Fibroblast of lung (primary cell): ENCODE measurements around the gene IGDCC3. TPM values are rescaled to one million over a fixed set of nuclear protein-coding genes. Genes with fewer than 3 reads are reported as not detected.
A peak's percentile ranks its signal among the peaks of the same experiment; 100 is the strongest.

Experiments used
- DNase-seq, 2 donors: peaks; one replicate each; pipeline versions ENCODE4 v3.0.0 to v3.0.0-alpha.2; 2010; ENCODE audit warnings: low read depth in 2 of 2
- H2AFZ ChIP-seq: 2 replicates; pipeline ENCODE4 v1.5.1; 2012; ENCODE audit warnings: low read length, control low read depth, inconsistent platforms
- H3K27ac ChIP-seq: 2 replicates; pipeline ENCODE4 v1.5.1; 2011; ENCODE audit warnings: low read length, control low read depth; ENCODE audit not compliant: insufficient read depth
- H3K27me3 ChIP-seq: 2 replicates; pipeline ENCODE4 v1.5.1; 2011; ENCODE audit warnings: mild to moderate bottlenecking, low read length; ENCODE audit not compliant: control insufficient read depth, insufficient read depth
- H3K36me3 ChIP-seq: 2 replicates; pipeline ENCODE4 v1.5.1; 2011; ENCODE audit warnings: low read length; ENCODE audit not compliant: control insufficient read depth, insufficient read depth
- H3K4me1 ChIP-seq: 2 replicates; pipeline ENCODE4 v1.5.1; 2011; ENCODE audit warnings: low read length; ENCODE audit not compliant: control insufficient read depth, insufficient read depth; ENCODE audit errors: extremely low read depth
- H3K4me2 ChIP-seq: 2 replicates; pipeline ENCODE4 v1.5.1; 2011; ENCODE audit warnings: low read length, control low read depth; ENCODE audit not compliant: insufficient read depth; ENCODE audit errors: extremely low read depth
- H3K4me3 ChIP-seq, 4 experiments: fragments of 200-600 bp in 1 of 4; sonication (generic) in 1 of 4; replicated peaks in 1 of 4; 2 replicates each; pipeline ENCODE4 v1.5.1; 2011 to 2016; ENCODE audit warnings: low read length in 4 of 4, low read depth in 3 of 4, mild to moderate bottlenecking in 3 of 4, control low read depth in 2 of 4, inconsistent platforms in 1 of 4, mixed read lengths in 1 of 4; ENCODE audit not compliant: insufficient read depth in 1 of 4; ENCODE audit errors: control extremely low read depth in 1 of 4
- H3K79me2 ChIP-seq: 2 replicates; pipeline ENCODE4 v1.5.1; 2012; ENCODE audit warnings: mild to moderate bottlenecking, low read length, inconsistent platforms; ENCODE audit not compliant: control insufficient read depth, insufficient read depth
- H3K9ac ChIP-seq: 2 replicates; pipeline ENCODE4 v1.5.1; 2011; ENCODE audit warnings: mild to moderate bottlenecking, low read length, control low read depth; ENCODE audit not compliant: insufficient read depth
- H3K9me3 ChIP-seq: 2 replicates; pipeline ENCODE4 v1.5.1; 2012; ENCODE audit warnings: low read depth, low read length; ENCODE audit not compliant: control insufficient read depth, insufficient read depth
- H4K20me1 ChIP-seq: 2 replicates; pipeline ENCODE4 v1.5.1; 2011; ENCODE audit warnings: low read length; ENCODE audit not compliant: control insufficient read depth, insufficient read depth; ENCODE audit errors: extremely low read depth
- EZH2 ChIP-seq: IDR thresholded peaks from 2 replicates; pipeline ENCODE4 v1.5.1; 2012; ENCODE audit warnings: low read length, control low read depth, mild to moderate bottlenecking; ENCODE audit errors: missing control alignments
- polyA plus RNA-seq, 2 donors: library from polyadenylated mRNA; depleted of rRNA in 1 of 2; stranded (reverse) in 1 of 2; unstranded in 1 of 2; fragments of >200 nt; gene quantifications; 2 replicates each; pipeline ENCODE4 v1.2.1, GENCODE V29; 2011 to 2012; ENCODE audit warnings: missing spikeins in 1 of 2
- total RNA-seq: library from RNA; depleted of rRNA; stranded (reverse); fragments of >200 nt; gene quantifications from 2 replicates; pipeline ENCODE4 v1.2.1, GENCODE V29; 2014
- TF ChIP-seq, protein P1 (sequence below), 2 donors: IDR thresholded peaks in 1 of 2; conservative IDR thresholded peaks in 1 of 2; 1 replicate in 1 of 2; 2 replicates in 1 of 2; pipeline ENCODE4 v1.5.1; 2011 to 2012; ENCODE audit warnings: low read length in 2 of 2, control low read depth in 1 of 2, inconsistent platforms in 1 of 2, low read depth in 1 of 2, mild to moderate bottlenecking in 1 of 2

IGDCC3 gene
- total and polyA plus RNA-seq, 2 donors (not counting 1 experiment from before 2014, with no cell fraction given): 0.15 TPM; not detected in 1

DNA sequence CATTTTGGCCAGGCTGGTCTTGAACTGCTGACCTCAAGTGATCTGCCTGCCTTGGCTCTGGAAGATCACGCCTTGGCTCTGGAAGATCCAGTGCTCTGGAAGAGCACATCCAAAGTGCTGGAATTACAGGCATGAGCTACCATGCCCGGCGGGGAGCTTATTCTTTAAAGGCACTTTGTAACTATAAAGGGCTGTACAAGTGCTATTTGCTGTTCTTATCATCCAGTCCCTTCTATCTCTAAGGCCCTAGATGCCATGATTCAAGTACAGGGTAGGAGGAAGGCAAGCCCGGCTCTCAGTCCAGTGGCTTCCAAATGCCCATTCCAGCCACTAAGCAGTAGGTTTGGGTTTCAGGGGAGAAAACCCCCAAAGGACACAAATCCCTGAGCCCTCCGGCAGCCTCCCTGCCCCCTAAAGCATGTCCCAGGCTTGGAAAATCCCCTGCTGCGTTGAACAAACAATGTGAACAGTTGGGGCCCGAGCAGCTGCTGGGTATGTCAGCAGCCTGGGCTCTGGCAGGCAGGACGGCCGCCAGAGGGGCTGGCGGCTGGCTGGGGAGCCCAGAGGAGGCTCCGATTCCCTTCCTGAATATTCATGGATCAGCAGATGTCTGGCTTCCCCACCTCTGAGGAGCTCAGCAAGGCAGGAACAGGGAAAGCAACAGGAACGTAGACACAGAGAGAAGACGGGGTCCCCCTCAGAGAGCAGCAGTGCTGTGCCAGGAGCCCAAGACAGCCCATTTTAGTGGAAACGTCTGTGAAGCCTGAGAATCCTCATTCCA is 37.2 kb upstream of the IGDCC3 start:
- no peak overlapping the region for H3K4me2 ChIP-seq
- DNase-seq: peak; percentile 50 to 69
- H4K20me1 ChIP-seq: no peaks in the 10 kb centered on the region

DNA sequence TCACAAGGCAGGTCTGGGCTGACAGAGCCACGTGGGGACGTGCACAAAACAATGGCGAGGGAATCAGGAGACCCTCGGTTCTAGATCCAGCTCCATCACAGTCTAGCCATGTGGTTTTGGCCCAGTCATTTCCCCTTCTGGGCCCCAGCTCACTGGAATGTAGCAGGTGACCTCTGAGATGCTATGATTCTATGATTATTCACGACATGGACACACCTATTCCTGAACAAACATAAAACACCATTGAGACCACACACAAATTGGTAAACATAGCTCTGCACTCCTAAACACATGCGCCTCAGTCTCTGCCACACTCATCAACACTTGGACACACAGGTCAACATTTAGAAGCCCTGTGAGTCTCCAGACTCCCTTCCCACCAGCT is 36.0 kb upstream of the IGDCC3 start:
- no peak for DNase-seq
- Histone ChIP-seq H3K27me3 (peaks cover 7% of the 10 kb centered on the region), H4K20me1 (no peaks in the 10 kb centered on the region), H3K4me1 (peaks cover 3% of the 10 kb centered on the region), H2AFZ (no peak overlapping the region), H3K9ac (no peak overlapping the region), H3K36me3 (no peaks in the 10 kb centered on the region), H3K79me2 (no peaks in the 10 kb centered on the region), H3K9me3 (no peaks in the 10 kb centered on the region), H3K27ac (no peak overlapping the region), H3K4me3 (no peak overlapping the region), H3K4me2 (no peak overlapping the region)
- no peak for TF ChIP-seq EZH2
- TF ChIP-seq, protein P1, sequence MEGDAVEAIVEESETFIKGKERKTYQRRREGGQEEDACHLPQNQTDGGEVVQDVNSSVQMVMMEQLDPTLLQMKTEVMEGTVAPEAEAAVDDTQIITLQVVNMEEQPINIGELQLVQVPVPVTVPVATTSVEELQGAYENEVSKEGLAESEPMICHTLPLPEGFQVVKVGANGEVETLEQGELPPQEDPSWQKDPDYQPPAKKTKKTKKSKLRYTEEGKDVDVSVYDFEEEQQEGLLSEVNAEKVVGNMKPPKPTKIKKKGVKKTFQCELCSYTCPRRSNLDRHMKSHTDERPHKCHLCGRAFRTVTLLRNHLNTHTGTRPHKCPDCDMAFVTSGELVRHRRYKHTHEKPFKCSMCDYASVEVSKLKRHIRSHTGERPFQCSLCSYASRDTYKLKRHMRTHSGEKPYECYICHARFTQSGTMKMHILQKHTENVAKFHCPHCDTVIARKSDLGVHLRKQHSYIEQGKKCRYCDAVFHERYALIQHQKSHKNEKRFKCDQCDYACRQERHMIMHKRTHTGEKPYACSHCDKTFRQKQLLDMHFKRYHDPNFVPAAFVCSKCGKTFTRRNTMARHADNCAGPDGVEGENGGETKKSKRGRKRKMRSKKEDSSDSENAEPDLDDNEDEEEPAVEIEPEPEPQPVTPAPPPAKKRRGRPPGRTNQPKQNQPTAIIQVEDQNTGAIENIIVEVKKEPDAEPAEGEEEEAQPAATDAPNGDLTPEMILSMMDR (conservative IDR thresholded peaks at IDR 0.05 in 1 of 2, IDR thresholded peaks at IDR 0.05 in 1 of 2; ENCODE audit: low read depth in 1 of 2, low read length in 2 of 2): no peak

More for the DNA sequence above, 37.2 kb upstream of the IGDCC3 start:
- Histone ChIP-seq H3K27ac (no peak overlapping the region), H3K4me3 (no peak overlapping the region), H3K79me2 (no peaks in the 10 kb centered on the region), H3K36me3 (no peaks in the 10 kb centered on the region), H2AFZ (no peak overlapping the region), H3K27me3 (peaks cover 7% of the 10 kb centered on the region), H3K9ac (no peak overlapping the region), H3K4me1 (no peaks in the 10 kb centered on the region), H3K9me3 (no peaks in the 10 kb centered on the region)
- TF ChIP-seq, protein P1 (conservative IDR thresholded peaks at IDR 0.05 in 1 of 2, IDR thresholded peaks at IDR 0.05 in 1 of 2; ENCODE audit: low read depth in 1 of 2, low read length in 2 of 2): no peak
- TF ChIP-seq EZH2: no peak

DNA sequence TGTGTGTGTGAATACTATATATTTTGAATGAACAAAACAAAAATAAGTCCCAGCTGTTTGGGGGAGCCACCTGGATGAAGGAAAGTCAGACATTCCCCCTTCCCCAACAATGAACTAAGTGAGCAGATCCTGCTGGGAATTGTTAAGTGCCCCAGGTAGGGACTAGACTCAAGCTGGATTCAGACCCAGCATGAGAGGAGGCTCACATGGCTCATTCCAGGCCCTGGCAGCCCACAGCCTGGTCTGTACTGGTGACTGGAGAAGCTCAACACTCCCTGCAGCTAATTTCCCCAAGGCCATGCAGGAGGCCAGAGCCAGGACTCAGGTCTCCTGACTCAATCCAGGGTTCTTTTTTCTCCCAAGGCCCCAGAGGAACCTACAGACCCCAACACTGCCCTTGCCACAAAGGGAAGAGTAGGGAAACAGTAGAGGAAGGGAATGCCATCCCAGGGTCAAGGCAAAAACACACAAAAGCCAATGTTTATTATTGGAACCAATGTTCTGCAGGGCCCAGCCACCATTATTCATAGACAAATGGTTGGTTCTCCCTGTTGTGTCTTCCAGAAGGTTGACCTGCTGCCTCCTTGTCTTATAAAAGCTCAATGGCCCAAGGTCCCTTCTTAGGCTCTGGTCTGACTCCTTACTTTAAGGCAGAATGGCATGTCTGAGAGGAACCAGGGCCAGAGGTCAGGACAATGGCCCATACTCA is 35.4 kb upstream of the IGDCC3 start:
- H2AFZ ChIP-seq: no peak overlapping the region
- TF ChIP-seq, protein P1 (conservative IDR thresholded peaks at IDR 0.05 in 1 of 2, IDR thresholded peaks at IDR 0.05 in 1 of 2; ENCODE audit: low read depth in 1 of 2, low read length in 2 of 2): no peak
- TF ChIP-seq EZH2: no peak
- no peaks in the 10 kb centered on the region for H4K20me1 ChIP-seq
- peaks cover 7% of the 10 kb centered on the region for H3K27me3 ChIP-seq
- H3K9me3 ChIP-seq: no peaks in the 10 kb centered on the region
- DNase-seq: no peak
- no peak overlapping the region for H3K9ac ChIP-seq
- H3K4me3 ChIP-seq: no peak overlapping the region
- H3K4me2 ChIP-seq: no peak overlapping the region
- peaks cover 8% of the 10 kb centered on the region for H3K4me1 ChIP-seq
- H3K27ac ChIP-seq: no peak overlapping the region
- no peaks in the 10 kb centered on the region for H3K36me3 ChIP-seq
- no peaks in the 10 kb centered on the region for H3K79me2 ChIP-seq
